Dermis microvascular lymphatic vessel endothelial cell (primary cell): ENCODE results near the gene MFGE8. TPM values are rescaled to one million over a fixed set of nuclear protein-coding genes. Genes with fewer than 3 reads are reported as not detected.

ENCODE experiments used
- DNase-seq, 2 donors: peaks; one replicate each; pipeline versions ENCODE4 v3.0.0 to v3.0.0-alpha.2; 2010; ENCODE audit warnings: low read depth in 2 of 2
- total RNA-seq: library from RNA; depleted of rRNA; stranded (reverse); fragments of >200 nt; gene quantifications from 2 replicates; pipeline ENCODE4 v1.2.1, GENCODE V29; 2014

MFGE8 gene
- total RNA-seq, 1 donor from 2014 or later = 26.7 TPM

DNA sequence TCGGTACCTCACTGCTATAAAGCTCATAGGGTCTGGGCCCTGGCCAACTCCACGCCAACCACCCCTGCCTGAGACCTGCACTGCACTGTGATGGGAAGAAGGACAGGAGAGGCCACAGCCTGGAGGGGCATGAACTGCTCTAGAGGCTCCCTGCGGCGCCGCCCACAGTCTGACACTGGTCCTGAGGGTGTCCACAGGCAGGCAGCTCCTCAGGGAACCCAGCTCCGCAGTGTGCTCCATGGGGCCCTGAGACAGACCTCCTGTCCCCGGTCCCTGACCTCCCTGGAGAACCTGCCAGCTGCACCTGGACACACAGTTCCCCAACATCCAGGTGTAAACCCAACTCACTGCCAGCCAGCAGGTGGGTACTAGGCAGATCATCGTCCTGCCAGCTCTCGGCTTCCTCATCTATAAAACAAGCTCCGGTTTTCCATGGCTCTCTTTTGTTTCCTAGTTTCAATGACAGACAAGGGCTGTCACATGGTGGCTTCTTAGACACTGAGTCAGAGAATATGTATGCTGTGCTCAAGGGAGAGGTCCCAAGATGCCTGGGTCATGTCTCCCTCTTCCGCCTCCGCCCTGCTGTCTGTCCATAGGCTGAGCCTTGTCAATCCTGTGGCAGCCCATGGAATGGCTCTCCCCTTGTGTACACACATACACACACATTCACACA, 12.7 kb downstream of the MFGE8 start:
- DNase-seq = peak in 1 of 2 donors; percentile 59

DNA sequence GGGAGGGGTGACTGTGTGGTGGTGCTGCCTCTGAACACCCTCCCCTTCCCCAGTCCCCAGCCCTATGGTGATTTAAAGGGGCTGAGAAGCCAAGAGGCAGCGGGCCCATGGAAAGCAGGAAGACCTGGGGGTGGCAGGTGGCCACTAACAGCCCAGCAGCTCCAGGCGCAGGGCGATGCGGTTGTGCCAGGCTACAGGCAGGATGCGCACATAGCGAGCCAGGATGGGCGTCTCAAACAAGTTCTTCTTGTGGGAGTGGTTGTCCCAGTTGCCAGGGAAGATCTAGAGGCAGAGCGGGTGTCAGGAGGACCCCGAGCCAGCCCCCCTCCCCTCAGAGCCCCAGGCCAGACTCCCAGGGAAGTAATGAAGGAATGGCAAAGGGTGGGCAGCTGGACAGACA, 13.9 kb downstream of the MFGE8 start:
- DNase-seq = no peak

DNA sequence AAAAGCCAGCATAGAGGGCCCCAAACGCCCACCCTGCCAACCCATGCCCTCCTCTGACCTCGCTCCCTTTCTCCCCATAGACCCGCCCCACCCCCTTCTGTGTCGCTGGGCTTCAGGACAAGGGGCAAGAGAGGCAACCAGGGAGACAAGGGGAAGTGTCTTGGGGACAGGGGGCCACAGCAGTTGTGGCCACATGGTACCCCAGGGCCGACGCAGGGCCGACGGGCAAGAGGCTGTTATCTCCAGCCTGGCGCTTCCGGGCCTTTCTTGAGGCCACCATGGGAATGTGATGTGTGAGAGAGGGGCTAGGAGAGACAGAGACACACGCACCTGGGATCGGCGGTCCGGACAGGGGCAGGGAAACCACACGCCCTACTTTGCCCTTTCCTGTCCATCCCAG, 14.4 kb downstream of the MFGE8 start:
- no peak for DNase-seq

DNA sequence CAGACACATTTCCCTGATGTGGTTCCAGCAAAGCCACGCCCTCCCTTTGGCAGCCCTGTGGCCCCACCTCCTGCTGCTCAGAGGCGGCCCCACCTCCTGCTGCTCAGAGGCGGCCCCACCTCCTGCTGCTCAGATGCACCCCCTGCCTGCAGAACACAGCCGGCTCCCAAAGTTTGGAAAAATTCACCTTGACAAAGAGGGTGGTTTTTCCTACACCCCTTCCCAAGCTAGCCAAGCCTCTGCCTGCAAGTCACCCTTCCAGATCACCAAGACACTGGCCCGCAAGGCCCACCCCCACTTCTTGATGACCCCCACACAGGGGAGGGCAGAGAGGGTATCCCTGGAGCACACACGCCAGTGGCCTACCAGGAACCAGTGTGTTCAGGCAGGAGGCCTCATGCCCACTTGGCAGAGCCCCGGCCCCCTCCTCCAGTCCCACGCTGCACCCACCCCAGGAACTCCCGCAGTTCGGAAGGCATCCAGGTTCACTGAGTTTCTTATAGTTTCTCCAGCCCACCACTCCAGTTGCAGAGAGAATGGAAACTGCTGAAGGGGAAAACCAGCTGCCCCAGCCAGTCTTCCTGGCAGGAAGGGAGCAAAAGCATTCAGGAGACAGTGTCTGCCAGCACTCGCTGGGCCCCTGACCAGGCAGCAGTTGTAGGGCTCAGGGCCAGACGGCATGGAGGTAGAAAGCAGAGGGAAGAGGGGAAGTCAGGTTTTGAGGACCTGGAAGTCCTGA, 15.6 kb downstream of the MFGE8 start:
- DNase-seq = peak; percentile 51 to 89

DNA sequence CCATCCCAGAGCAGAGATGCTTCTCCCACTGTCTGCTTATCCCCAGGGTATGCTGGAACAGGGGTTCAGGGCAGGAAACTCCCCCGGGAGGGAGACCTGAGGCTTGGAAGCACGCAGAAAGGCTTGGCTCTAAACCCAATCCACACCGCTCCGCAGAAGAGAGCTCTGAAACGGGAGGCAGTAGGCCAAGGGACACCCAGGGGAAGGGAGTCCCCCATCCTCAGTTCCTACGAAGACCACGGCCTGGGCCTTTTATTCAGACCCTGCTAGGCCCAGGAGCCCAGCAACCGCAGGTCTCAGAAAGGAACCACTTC, 16.1 kb downstream of the MFGE8 start:
- DNase-seq = peak in 1 of 2 donors; percentile 9

DNA sequence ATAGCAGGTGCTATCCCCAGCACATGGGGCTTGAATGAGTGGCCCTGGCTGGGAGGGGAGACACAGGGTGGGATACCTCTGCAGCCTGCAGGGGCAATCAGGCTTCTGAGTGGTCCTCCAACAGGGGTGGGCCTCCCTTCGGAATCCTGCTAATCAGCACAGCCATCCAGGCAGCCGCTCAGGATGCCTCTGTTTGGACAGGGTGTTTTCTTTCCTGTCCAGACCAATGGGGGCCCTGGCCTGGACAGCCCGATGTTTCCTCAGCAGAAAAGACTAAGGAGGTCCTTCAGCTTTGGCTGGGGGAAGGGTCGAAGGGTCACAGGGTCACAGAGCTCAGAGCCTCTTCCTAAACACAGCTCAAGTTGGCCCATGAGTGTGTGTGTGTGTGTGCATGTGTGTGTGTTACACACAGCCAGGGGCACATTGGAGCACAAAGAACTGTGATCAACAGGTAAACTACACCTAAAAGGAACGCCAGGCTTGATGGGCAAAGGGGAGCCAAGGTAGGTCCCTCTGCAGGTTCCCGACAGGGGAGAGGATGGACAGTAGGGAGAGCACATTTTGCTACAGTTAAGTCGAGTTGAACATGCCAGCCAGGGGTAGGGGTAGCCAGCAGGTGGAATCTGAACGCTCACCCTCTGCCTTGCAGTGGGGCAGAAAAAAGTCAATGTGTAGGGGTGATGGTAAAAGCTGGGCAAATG, 16.7 kb downstream of the MFGE8 start:
- DNase-seq = peak; percentile 57 to 94

DNA sequence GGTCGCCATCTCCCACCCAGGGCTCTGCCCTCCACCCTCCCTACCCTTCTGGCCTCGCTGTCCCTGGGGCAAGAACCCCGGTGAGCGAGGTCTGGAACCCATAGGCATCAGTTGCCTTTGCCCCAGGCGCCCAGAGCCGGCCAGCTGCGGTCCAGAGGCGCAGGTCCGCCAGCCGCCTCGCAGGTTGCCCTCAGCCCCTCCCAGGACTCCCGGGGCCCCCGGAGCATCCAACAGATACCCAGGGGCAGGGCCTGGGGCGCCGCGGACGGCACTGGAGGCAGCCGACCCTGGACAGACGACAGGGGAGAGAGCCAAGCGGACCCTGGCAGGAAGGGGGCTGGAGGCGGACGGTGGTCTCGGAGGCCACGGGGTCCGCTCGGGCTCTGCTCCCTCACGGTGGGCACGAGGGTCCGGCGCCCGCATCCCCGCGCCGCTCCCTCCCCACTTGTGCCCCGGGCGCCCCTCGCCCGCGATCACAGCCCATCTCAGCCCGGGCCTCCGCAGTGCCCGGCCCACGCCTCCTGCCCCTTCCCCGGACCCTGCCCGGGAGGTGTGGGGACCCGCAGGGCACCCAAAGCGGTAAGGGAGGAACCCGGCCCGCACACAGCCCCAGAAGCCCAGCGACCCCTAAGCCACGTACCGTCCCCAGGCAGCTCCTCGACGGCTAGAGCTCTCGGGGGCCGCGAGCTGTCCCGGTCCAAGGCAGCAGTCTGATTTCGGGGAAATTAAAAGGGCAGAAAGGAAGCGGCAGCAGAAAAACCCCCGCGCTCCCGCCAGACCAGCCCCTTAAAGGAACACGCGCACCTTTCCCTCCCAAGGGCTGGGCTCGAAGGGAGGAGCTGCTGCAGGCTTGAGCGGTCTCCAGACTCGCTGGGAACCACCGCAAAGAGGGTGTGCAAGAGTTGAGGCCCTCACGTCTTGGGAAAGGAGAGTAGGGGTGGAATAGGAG, 18.1 kb downstream of the MFGE8 start, which contains the start of gene HAPLN3:
TSS of gene HAPLN3 (minus strand) at position 726 of the 949 bp plus-strand sequence. CDS start 8,246 bp downstream, outside the sequence.
- DNase-seq = peak in 1 of 2 donors; percentile 65

DNA sequence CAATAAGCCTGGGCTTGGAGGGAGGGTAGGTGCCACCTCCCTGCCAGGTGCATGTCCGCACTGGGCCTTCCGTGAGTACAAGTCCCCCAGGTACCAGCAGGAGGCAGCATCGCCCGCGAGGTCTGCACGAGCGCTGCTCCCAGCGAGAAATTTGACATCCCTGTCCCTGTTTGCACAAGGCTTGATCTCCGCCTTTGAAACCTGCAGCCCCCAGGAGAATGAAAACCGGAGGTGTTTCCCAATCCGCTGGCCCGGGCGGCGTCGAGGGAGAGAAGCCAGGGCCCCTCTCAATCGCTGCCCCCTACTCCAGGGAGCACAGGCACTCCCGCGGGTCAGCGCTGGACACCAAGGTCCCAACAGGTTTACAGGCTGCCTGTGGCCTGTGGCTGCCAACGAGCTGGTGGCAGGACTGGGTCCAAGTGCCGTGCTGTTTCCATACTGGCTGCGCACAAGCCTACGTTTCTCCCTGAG, 18.8 kb downstream of the MFGE8 start:
- peak; percentile 51 to 70 for DNase-seq

DNA sequence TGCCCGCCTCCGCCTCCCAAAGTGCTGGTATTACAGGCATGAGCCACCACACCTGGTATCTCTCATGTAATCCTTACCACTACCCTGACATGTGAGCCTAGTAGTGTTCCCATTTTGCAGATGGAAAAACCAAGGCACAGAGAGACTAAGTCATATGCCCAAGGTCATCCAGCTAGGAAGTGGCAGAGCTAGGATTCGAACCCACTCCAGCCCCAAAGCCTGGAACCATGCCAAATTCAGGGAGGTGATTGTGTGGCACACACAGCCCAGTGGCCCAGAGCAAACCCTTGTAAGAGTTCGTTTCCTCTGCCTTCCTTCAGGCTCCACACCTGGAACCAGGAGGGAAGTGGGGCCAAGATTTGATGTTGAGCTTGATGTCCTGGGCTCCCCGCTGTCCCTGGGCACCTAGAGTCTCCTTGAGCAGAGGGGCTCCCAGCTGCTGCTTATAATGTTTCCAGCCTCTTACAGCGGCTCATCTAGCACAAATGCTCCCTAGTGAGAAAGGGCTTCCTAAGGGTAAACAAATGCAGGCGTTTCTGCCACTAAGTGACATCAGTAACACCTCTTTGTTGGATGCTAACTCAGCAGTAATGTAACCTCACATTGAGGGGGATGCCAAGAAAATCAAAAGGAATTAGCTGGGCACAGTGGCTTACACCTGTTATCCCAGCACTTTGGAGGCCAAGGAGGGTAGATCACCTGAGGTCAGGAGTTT, 21.5 kb downstream of the MFGE8 start:
- DNase-seq = no peak

DNA sequence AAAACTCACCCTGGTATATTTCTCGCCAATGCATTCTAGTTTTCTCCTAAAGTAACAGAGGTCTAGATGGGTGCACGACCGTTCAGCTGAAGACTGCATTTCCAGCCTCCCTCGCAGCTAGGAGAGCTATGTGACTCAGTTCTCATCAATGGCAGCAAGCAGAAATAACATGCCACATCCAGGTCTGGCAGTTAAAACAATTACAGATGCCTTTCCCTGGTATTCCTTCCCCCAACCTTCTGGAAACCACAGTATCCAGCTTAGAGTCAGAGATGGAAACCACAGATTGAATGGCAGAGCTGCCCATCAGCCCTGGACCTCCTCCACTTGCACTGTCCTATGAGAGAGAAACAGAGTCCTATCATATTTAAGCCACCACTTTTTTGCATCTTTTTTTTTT, 22.7 kb downstream of the MFGE8 start:
- DNase-seq = no peak

DNA sequence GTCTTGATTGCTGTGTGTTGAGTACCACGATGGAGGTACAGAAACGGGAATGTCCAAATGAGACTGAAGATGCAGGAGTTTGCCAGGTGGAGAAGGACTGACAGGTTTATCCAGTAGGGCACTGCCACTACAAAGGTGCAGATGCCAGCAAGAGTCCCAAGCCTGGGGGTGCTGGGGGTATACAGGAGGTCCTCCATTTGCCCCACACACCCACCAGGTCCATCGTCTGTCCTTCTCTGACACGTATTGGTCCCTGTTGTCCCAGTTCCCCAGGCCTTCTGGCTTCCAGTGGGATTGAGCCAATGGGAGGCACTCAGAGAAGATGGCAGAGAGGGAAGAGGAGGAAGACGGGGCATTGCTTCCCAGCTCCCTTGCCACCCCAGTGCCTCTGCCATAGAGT, 24.5 kb downstream of the MFGE8 start:
- DNase-seq = no peak

DNA sequence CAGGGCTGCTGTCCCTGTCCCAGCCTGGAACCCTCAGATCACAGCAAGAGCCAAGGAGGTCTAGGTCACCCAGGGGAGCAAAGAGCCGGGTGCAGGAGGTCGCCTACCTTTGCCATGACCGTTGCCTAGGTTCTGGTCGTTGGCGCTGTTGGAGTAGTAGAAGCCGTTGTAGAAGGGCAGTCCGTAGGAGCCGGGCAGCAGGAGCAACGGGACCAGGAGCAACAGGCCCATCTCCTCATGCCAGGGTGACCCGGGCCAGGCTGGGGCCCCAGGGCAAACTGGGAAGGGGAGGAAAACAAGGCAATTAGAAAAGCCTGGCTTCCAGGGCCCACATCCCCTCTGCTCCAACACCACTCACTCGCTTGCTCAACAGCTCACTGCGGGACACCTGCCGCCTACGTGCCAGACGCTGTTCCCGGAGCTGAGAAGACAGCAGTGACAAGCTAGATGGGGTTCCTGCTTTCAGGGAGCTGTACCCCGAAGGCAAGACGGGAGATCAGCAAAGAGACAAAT, 26.1 kb downstream of the MFGE8 start:
- DNase-seq = no peak

DNA sequence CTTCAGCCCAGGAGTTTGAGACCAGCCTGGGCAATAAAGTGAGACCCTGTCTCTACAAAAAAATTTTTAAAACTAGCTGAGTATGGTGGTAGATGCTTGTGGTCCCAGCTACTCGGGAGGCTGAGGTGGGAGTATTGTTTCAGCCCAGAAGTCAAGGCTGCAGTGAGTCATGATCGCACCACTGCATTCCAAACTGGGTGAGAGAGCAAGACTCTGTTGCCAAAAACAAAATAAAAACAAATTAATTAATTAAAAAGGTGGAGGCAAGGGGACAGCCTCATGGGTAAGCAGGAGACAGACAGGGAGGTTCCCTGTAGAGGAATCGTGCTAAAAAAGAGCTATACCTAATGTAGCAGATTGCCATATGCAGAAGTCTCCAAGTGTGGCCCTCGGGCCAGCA, 30.4 kb downstream of the MFGE8 start:
- DNase-seq = no peak

DNA sequence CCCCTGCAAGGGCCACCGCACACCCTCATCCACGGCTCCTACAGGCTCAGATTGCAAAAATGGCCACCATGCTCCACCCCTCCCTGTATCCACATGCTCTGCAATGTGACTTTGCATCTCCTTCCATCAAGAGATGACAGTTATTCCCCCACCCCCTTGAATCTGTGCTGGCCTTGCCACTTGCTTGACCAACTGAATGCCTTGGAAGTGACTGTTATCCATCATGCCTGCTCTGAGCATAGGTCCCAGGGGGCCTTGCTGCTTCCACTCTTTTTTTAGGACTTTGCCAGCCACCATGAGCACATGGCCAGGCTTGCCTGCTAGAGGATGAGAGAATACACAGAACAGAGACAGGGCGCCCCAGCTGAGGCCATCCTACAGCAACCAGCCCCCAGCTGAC, 31.4 kb downstream of the MFGE8 start:
- DNase-seq = no peak

DNA sequence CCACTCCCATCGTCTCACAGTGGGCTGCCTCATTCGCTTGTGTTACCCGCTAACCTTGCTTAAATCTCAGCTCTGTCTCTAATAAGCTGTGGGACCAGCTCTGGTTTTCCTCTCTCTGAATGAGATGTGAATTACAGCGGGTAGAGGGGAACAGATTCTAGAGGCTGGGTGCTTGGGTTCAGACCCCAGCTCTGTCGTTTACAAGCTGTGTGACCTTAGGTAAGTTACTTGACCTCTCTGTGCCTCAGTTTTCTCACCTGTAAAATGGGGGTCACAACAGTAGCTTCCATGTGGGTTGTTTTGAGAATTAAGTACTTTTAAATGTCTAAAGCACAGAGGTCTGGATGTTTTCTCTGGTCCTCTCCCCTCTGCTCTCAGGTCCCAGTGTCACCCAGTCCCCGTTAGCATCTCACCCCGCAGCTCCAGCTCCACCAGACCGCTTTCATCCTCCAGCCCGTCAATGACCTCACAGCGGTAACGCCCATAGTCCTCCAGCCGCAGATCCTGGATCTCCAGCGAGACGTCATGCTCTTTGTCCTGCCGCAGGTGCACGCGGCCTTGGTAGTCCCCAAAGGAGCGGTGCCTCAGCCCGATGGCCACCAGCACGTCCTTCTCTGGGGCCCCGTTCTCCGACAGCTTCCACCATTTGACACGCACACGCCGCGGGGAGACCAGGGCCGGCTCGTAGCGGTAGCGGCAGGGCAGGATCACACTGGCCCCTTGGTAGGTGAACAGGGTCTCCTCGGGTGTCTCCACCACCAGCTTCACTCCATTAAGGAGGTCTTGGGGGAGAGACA, 32.0 kb downstream of the MFGE8 start:
- no peak for DNase-seq

DNA sequence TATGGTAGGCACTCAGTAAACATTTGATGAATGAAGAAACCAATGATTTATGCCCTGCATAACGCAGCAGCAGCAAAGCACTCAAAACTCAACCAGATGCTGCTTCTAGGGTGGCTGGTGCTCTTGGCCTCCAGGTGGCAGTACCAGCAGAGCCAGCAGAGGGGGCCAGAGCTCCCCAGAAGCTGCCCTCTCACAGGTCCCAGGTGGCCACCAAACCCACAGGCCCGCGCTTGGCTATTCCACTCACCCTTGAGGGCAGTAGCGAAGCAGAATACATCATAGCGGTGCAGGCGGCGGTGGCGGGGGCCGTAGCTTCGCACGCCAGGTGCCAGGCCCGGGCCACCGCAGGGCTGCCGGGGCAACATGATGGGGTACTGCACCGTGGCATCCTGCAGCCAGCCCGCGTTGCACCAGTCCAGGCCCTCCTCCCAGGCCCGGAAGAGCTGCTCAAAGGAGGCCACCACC, 34.4 kb downstream of the MFGE8 start:
- peak in 1 of 2 donors; percentile 41 for DNase-seq

DNA sequence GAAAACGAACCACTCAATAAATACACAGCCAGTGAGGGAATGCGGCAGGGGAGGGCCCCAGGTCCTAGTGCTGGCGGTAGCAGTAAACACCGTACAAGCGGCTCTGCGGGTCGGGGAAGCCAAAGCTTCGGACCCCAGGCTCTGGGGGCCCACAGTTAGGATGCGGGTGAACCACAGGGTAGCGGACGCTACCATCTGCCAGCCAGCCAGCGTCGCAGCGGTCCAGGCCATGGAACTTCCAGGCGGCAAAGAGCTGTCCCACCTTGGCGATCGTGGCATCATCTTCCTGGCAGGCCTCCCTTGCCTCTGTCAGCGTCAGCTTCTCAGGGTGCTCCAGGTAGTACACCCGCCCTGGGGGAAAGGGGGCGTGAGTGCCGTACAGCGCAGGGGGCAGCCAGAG, 35.3 kb downstream of the MFGE8 start:
- DNase-seq = no peak

DNA sequence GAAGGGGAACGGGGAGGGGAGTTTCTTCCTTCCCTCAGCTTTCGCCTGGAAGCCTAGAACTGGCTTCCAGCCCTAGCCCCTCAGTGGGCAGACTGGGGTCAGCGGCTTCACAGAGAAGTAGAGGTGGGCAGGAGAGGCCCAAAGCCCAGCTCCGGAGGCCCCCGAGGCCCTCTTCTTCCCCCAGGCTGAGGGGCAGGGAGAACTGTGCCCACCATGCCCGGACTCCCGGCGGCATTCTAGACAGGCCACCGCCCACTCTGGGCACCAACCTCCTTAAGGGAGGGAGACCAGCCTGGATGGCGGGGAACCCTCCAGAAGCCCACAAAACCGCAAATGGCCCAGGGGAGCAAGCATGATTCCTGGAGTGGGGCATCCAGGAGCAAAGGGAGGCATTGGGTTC, 35.8 kb downstream of the MFGE8 start:
- DNase-seq = no peak

DNA sequence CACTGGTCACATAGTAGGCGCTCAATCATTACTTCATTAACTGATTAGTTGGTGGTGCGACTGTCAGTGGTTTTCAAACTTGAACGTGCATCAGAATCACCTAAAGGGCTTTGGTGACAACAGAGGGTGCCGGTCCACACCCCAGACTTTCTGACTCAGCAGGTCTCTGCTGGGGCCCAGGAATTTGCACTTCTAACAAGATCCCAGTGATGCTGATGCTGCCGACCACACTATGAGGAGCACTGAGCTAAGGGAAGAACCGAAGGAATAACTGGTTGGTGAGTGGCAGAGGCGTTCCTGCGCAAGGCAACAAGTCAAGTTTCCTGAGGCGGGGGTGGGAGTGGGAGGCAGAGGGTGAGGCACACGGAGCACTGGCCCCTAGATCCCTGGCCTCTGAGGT, 36.6 kb downstream of the MFGE8 start:
- DNase-seq = no peak

DNA sequence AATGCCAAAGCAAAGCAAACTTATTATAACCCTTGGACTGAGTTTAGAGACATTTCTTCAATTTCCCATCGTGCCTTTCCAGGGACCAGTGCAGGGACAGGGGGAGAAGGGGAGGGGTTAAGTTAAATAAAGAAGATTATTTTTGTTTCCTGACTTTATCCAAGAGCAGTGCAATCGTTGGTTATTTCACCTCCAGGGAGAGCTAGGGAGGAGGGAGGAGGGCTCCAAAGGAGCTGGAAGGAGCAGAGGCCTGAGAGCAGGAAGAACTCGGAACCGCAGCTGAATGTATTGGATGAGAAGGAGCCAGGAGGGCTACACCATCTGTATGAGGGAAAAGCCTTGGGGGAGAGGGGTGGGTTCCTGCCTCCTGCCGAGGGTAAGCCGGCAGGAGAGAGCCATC, 38.5 kb downstream of the MFGE8 start:
- DNase-seq = no peak
